ENCODE results near the gene DENND6A.

Gene DENND6A

DNA sequence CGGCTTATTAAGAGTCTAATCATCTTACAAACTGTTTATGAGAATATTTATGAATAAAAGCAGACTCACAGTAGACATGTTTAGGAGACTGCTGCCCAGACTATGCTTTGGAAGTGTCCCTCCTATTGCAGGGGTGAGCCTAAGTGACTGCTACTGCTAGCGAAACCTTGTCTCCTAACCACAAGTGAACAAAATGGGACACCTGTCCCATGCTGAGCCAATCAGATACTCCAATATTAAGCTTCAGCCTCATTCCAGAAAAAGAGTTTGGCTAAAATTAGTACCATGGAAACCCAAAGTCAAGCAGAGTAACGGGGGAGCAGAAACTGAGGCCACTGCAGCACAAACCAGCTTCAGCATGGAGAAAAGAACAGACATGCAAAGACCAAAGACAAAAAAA is 4.6 kb downstream of the DENND6A start:
- DNase-seq (ENCODE audit: low spot score), result no peak
- in situ Hi-C loops (cut with MboI; ENCODE audit: low pct_unique_long_range_greater_than_20kb, low sequenced_read_pairs, unreplicated experiment), result no loop called here
- TF ChIP-seq CTCF (IDR thresholded peaks at IDR 0.05; ENCODE audit: extremely low read depth, insufficient read depth, missing control alignments), result no peak

DNA sequence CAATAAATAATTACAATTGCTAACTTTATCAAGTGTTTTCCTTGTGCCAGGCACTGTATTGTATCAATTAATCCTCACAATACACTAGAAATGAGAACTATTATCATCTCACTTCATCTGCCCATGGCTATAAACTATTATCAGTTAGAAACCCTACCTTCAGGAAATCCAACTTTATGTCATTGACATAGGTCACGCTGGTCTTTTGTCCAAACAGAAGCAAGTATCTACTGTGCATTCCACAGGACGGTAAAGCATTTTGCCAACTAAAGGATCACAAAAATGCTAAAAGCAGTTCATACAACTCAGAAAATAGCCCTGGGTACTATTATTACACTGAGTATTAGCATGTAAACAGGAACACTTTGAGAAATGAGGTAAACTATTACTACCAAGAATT is 9.6 kb downstream of the DENND6A start:
- in situ Hi-C loops (cut with MboI; ENCODE audit: low pct_unique_long_range_greater_than_20kb, low sequenced_read_pairs, unreplicated experiment), result no loop called here
- no peak for TF ChIP-seq CTCF (IDR thresholded peaks at IDR 0.05; ENCODE audit: extremely low read depth, insufficient read depth, missing control alignments)
- no peak for DNase-seq (ENCODE audit: low spot score)

DNA sequence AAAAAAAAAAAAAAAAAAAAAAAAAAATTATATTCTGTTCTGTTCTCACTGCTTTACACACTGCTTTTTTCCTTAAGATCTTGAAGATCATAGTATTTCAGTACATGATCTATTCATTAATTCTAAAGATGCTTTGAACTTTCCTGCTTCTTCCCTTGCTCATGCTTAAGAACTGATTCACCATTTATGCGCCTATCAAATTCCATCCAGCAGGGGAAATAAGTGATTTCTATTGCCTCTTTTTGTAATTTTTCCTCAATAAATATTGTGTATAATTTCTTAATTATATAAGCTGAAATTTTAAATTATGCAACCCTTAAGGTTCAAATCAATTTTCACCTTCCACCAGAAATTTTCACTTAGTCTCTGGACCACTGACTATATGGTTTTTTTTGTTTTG is 10.6 kb downstream of the DENND6A start:
- DNase-seq (ENCODE audit: low spot score), result no peak
- TF ChIP-seq CTCF (IDR thresholded peaks at IDR 0.05; ENCODE audit: extremely low read depth, insufficient read depth, missing control alignments), result no peak
- in situ Hi-C loops (cut with MboI; ENCODE audit: low pct_unique_long_range_greater_than_20kb, low sequenced_read_pairs, unreplicated experiment), result no loop called here

- in situ Hi-C loops (cut with MboI; ENCODE audit: low pct_unique_long_range_greater_than_20kb, low sequenced_read_pairs, unreplicated experiment), result no loop called here
- no peak for DNase-seq (ENCODE audit: low spot score)
- no peak for TF ChIP-seq CTCF (IDR thresholded peaks at IDR 0.05; ENCODE audit: extremely low read depth, insufficient read depth, missing control alignments)
Observed at GRCh38 chr3:57681691-57682090, 11.2 kb downstream of the DENND6A start.

GRCh38 chr3:57680046-57680445 is 12.8 kb downstream of the DENND6A start:
- DNase-seq (ENCODE audit: low spot score), result no peak
- TF ChIP-seq CTCF (IDR thresholded peaks at IDR 0.05; ENCODE audit: extremely low read depth, insufficient read depth, missing control alignments), result no peak
- in situ Hi-C loops (cut with MboI; ENCODE audit: low pct_unique_long_range_greater_than_20kb, low sequenced_read_pairs, unreplicated experiment), result no loop called here

- no peak for TF ChIP-seq CTCF (IDR thresholded peaks at IDR 0.05; ENCODE audit: extremely low read depth, insufficient read depth, missing control alignments)
- no peak for DNase-seq (ENCODE audit: low spot score)
- in situ Hi-C loops (cut with MboI; ENCODE audit: low pct_unique_long_range_greater_than_20kb, low sequenced_read_pairs, unreplicated experiment), result no loop called here
Observed at GRCh38 chr3:57675530-57675929, 17.3 kb downstream of the DENND6A start.

DNA sequence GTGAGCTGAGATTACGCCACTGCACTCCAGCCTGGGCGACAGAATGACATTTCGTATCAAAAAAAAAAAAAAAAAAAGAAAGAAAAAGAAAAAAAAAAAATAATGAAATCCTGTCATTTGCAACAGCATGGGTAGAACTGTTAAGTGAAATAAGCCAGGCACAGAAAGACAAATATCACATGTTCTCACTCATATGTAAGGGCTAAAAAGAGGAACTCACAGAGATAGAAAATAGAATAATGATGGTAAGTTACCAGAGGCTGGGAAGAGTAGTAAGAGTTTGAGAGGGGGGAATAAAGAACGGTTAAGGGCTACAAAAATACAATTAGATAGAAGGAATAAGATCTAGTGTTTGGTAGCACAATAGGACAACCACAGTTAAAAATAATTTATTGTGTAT is 19.7 kb downstream of the DENND6A start:
- no peak for TF ChIP-seq CTCF (IDR thresholded peaks at IDR 0.05; ENCODE audit: extremely low read depth, insufficient read depth, missing control alignments)
- in situ Hi-C loops (cut with MboI; ENCODE audit: low pct_unique_long_range_greater_than_20kb, low sequenced_read_pairs, unreplicated experiment), result no loop called here
- no peak for DNase-seq (ENCODE audit: low spot score)
